ENCODE measurements around the gene ICAM5. TPM values are rescaled to one million over a fixed set of nuclear protein-coding genes. Genes with fewer than 3 reads are reported as not detected.
"Not testable (repeated sequence)": the region's sequence is repeated elsewhere in the genome, so short reads cannot be mapped to it uniquely, and the experiment has no call there.

Gene ICAM5
- total RNA-seq = 1 to 10 TPM in 1 of 4 donors, under 1 TPM in 3; 0.31 to 1.1 (median 0.53) TPM

GRCh38 chr19:10289836-10290356 lies at the start of gene ICAM5:
ICAM5 (plus strand) TSS chr19:10289952; CDS start chr19:10290044, 92 bp downstream.
- ATAC-seq (ENCODE audit: low FRiP score) = no peak
- no peak for TF ChIP-seq CTCF (IDR thresholded peaks at IDR 0.05)
- DNase-seq (ENCODE audit: low spot score) = no peak

DNA sequence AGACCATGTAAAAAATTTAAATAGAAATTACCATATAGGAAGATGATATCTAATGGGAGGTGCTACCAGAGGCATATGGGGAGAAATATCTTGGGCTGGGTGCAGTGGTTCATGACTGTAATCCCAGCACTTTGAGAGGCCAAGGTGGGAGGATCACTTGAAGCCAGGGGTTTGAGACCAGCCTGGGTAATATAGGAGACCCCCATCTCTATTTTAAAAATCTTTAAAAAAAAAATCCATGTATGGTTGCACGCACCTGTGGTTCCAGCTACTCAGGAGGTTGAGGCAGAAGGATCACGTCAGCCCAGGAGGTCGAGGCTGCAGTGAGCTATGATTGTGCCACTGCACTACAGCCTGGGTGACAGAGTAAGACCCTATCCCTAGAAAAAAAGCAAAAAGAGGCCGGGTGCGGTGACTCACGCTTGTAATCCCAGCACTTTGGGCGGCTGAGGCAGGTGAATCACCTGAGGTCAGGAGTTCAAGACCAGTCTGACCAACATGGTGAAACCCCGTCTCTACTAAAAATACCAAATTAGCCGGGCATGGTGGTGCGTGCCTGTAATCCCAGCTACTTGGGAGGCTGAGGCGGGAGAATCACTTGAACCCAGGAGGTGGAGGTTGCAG lies 47.8 kb upstream of the ICAM5 start:
- ATAC-seq (ENCODE audit: low FRiP score); DNase-seq (ENCODE audit: low spot score): not testable (repeated sequence)

- DNase-seq (ENCODE audit: low spot score) (no peak), ATAC-seq (ENCODE audit: low FRiP score) (no peak)
- no peak for TF ChIP-seq CTCF (IDR thresholded peaks at IDR 0.05)
Observed at GRCh38 chr19:10243606-10244005, 46.1 kb upstream of the ICAM5 start.

DNA sequence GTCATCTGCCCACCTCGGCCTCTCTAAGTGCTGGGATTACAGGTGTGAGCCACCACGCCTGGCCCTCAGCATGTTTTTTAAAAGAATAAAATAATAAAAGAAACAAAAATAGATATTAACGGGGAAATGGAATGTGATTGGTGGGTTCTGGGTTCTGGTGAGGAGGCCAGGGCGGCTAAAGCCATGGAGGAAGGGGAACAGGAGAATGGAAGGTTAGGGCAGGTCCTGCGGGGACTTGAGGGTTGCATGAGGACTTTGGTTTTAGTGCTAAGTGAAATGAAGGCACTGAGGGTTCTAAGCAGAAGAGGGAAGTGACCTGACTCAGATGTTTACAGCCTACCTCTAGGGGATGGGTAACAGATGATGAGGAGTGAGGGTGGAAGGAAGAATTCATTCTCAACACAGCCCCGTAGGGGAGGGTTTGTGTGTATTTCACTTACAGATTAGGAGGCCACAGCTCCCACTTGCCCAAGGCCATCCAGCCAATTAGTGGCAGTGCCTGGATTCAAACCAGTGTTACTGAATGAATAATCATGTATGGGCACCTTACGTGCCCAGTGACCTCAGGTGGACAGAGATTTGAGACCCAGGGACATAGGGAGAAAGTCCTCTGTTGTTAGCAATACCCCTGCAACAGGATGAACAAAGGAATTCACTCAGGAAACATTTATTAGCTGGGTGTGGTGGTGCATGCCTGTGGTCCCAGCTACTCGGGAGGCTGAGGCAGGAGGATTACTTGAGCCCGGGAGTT lies 44.4 kb upstream of the ICAM5 start:
- ATAC-seq (ENCODE audit: low FRiP score) = no peak
- no peak for TF ChIP-seq CTCF (IDR thresholded peaks at IDR 0.05)
- DNase-seq (ENCODE audit: low spot score) = no peak

DNA sequence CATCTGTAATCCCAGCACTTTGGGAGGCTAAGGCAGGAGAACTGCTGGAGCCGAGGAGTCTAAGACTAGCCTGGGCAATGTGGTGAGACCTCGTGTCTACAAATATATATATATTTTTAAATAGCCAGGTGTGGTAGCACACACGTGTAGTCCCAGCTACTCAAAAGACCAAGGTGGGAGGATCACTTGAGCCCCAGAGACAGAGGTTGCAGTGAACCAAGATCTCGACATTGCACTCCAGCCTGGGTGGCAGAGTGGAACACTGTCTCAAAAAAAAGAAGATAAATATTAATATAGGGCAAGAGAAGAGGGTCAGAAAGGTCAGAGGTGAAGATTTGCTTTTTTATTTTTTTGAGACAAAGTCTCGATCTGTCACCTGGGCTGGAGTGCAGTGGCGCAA lies 43.2 kb upstream of the ICAM5 start:
- no peak for DNase-seq (ENCODE audit: low spot score)
- no peak for TF ChIP-seq CTCF (IDR thresholded peaks at IDR 0.05)
- no peak for ATAC-seq (ENCODE audit: low FRiP score)

GRCh38 chr19:10251792-10252694 lies 37.7 kb upstream of the ICAM5 start, which contains the start of gene MRPL4:
MRPL4 (plus strand) TSS chr19:10252214; CDS start chr19:10252254, 40 bp downstream.
- TF ChIP-seq CTCF (IDR thresholded peaks at IDR 0.05) = no peak
- DNase-seq (ENCODE audit: low spot score) = peak; percentile 87
- peak; percentile 98 for ATAC-seq (ENCODE audit: low FRiP score)

- TF ChIP-seq CTCF (IDR thresholded peaks at IDR 0.05) = no peak
- ATAC-seq (ENCODE audit: low FRiP score) = no peak
- no peak for DNase-seq (ENCODE audit: low spot score)
Observed at GRCh38 chr19:10252707-10253106, 37.0 kb upstream of the ICAM5 start.
